ENCODE data around the gene SETBP1. TPM values are rescaled to one million over a fixed set of nuclear protein-coding genes. Genes with fewer than 3 reads are reported as not detected.

Gene SETBP1
- total and polyA plus RNA-seq, 8 donors: 19.7 to 27.5 (median 21.5) TPM

- DNase-seq (no peak), ATAC-seq (no peak)
- Histone ChIP-seq H3K27ac (peak overlapping the region in 1 of 2 donors; percentile 44), H3K9me3 (no peaks in the 10 kb centered on the region), H3K27me3 (peaks cover 0 to 86% of the 10 kb centered on the region in 2 donors), H3K4me1 (peaks cover 0 to 3% of the 10 kb centered on the region in 2 donors), H3K4me3 (no peak overlapping the region), H3K36me3 (no peaks in the 10 kb centered on the region)
- no peak for TF ChIP-seq CTCF (IDR thresholded peaks at IDR 0.05)
- intact Hi-C loops (cut with DNase I): no loop called here
These were observed 62.9 kb downstream of the SETBP1 start for GRCh38 chr18:44743631-44744030.

GRCh38 chr18:44744161-44745121 is 63.8 kb downstream of the SETBP1 start:
- ATAC-seq (no peak), DNase-seq (peak in 2 of 4 donors; percentile 41 to 78)
- no peak overlapping the region for H3K4me3 ChIP-seq
- no peaks in the 10 kb centered on the region for H3K36me3 ChIP-seq
- H3K9me3 ChIP-seq: no peaks in the 10 kb centered on the region
- peaks cover 0 to 89% of the 10 kb centered on the region in 2 donors for H3K27me3 ChIP-seq
- no peak for TF ChIP-seq CTCF (IDR thresholded peaks at IDR 0.05)
- no peak overlapping the region for H3K27ac ChIP-seq
- peaks cover 0 to 3% of the 10 kb centered on the region in 2 donors for H3K4me1 ChIP-seq
- intact Hi-C loops (cut with DNase I): no loop called here

- Histone ChIP-seq H3K4me1 (peaks cover 0 to 3% of the 10 kb centered on the region in 2 donors), H3K36me3 (no peaks in the 10 kb centered on the region), H3K9me3 (no peaks in the 10 kb centered on the region), H3K27me3 (peaks cover 0 to 70% of the 10 kb centered on the region in 2 donors), H3K4me3 (no peak overlapping the region), H3K27ac (no peak overlapping the region)
- DNase-seq: no peak
- ATAC-seq: no peak
- no peak for TF ChIP-seq CTCF (IDR thresholded peaks at IDR 0.05)
- intact Hi-C loops (cut with DNase I): no loop called here
These were observed 66.5 kb downstream of the SETBP1 start for GRCh38 chr18:44747157-44747556.

GRCh38 chr18:44748582-44748981 is 67.9 kb downstream of the SETBP1 start:
- H3K27ac ChIP-seq: no peak overlapping the region
- no peak overlapping the region for H3K4me3 ChIP-seq
- intact Hi-C loops (cut with DNase I): no loop called here
- no peak for DNase-seq
- H3K27me3 ChIP-seq: peaks cover 0 to 56% of the 10 kb centered on the region in 2 donors
- ATAC-seq: no peak
- H3K9me3 ChIP-seq: no peaks in the 10 kb centered on the region
- TF ChIP-seq CTCF (IDR thresholded peaks at IDR 0.05): no peak
- H3K36me3 ChIP-seq: no peaks in the 10 kb centered on the region
- peaks cover 0 to 3% of the 10 kb centered on the region in 2 donors for H3K4me1 ChIP-seq

GRCh38 chr18:44750774-44751173 is 70.1 kb downstream of the SETBP1 start:
- intact Hi-C loops (cut with DNase I): no loop called here
- no peaks in the 10 kb centered on the region for H3K36me3 ChIP-seq
- peaks cover 0 to 34% of the 10 kb centered on the region in 2 donors for H3K27me3 ChIP-seq
- H3K4me3 ChIP-seq: no peak overlapping the region
- no peak overlapping the region for H3K27ac ChIP-seq
- DNase-seq (no peak), ATAC-seq (no peak)
- peaks cover 0 to 3% of the 10 kb centered on the region in 2 donors for H3K4me1 ChIP-seq
- no peaks in the 10 kb centered on the region for H3K9me3 ChIP-seq
- no peak for TF ChIP-seq CTCF (IDR thresholded peaks at IDR 0.05)

All from left lung (tissue), 10 donors.